HK-2 (cell line): ENCODE results near the gene CAV3.

Experiments used
- DNase-seq: peaks from one replicate; pipeline ENCODE4 v3.0.0-alpha.2; 2018; ENCODE audit not compliant: unreplicated experiment

The CAV3 gene

GRCh38 chr3:8794247-8794646, 60.6 kb downstream of the CAV3 start:
- DNase-seq: no peak
